HL-60/S4 treated with phorbol 12-myristate 13-acetate at 8.2 ng/mL for 4 days and 3 days (cell line): ENCODE measurements around the gene NFAT5.

Experiments
- in situ Hi-C: fragments of 300-500 bp; cut with MboI; formaldehyde crosslinking; loops from 2 replicates; pipeline ENCODE4 v1.15.0; 2022; ENCODE audit warnings: low sequenced_read_pairs

The NFAT5 gene

DNA sequence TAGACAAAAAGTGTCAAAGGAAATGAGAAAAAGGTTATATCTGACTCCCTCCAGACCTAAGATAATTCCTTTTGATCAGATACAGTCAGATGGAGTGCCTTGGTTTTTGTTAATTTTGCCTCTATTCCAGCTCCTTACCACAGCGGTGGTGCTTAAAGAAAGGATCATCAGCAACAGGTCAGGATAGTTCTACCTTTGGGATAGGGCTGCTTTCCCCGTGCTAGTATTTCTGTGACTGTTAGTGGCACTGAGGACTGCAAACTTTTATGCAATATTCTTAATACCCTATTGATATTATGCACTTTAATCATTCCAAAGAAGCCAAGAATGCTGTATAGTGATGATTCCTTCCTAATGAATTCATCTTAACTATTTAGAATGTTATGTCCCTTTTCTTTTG lies 136.1 kb downstream of the NFAT5 start:
- in situ Hi-C loops, result no loop called here

GRCh38 chr16:69703638-69704037 lies 137.9 kb downstream of the NFAT5 start:
- in situ Hi-C loops, result no loop called here

DNA sequence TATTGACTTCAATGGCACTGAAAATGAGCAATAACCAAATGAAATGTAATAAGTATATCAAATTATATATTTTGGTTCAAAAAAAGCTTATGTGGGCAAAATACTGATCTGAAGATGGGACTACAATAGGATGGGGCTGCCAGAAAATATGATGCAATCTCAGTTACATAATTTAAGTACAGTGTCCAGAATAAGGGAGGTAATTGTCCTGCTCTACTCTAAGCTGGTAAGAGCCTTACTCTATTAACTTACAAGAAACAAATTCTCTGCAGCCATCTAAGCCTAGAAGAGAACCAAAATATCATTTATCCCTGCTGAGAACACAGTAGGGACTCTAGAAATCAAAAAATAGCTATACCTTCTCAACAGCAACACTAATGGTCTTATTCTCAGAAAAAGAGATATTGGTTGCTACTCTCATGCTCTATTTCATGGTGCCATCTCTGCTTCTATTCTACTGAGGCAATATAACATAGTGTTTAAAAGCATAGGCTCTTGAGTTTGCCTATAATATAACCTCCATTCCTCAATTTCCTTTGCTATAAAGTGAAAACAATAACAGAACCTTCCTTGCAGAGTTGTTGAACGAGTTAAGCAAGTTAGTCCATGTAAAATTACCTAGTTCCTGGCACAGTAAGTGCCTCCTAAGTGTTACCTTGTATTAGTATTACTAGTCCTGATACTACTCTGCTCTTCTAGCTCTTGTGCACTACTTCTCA lies 140.6 kb downstream of the NFAT5 start:
- in situ Hi-C loops, result no loop called here

DNA sequence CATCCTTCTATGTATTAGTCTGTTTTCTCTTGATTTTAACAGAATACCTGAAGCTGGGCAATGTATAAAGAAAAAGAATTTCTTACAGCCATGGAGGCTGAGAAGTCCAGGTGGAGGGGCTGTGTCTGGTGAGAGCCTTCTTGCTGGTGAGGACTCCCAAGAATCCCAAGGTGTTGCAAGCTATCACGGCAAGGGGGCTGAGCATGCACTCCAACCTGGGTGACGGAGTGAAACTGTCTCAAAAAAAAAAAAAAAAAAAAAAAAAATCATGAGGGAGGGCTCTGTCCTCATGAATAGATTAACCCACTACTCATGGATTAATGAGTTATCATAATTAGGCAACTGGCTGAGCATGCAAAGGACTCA lies 141.2 kb downstream of the NFAT5 start:
- in situ Hi-C loops, result no loop called here

DNA sequence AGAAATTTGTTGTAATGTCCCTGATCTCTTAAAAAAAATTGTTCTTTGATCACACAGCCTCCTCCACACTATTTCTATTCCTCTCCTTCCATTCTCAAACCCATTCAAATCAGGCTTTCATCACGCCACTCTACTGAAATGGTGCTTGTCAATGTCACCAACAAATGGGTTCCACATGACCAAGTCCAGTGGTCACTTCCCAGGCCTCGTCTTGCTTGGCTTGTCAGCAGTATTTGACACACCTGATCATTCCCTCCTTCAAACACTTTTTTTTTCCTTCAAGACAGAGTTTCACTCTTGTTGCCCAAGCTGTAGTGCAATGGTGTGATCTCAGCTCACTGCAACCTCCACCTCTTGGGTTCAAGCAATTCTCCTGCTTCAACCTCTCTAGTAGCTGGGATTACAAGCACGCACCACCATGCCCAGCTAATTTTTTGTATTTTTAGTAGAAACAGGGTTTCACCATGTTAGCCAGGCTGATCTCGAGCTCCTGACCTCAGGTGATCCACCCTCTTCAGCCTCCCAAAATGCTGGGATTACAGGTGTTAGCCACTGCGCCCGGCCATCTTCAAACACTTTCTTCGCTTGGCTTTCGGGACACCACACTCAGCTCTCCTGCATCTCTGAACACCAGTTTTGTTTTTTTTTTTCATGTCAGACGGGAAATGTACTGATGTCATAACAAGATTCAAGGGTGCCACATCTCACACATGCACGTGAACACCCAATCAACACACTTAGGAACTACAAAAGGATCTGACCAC lies 142.3 kb downstream of the NFAT5 start:
- in situ Hi-C loops, result no loop called here

DNA sequence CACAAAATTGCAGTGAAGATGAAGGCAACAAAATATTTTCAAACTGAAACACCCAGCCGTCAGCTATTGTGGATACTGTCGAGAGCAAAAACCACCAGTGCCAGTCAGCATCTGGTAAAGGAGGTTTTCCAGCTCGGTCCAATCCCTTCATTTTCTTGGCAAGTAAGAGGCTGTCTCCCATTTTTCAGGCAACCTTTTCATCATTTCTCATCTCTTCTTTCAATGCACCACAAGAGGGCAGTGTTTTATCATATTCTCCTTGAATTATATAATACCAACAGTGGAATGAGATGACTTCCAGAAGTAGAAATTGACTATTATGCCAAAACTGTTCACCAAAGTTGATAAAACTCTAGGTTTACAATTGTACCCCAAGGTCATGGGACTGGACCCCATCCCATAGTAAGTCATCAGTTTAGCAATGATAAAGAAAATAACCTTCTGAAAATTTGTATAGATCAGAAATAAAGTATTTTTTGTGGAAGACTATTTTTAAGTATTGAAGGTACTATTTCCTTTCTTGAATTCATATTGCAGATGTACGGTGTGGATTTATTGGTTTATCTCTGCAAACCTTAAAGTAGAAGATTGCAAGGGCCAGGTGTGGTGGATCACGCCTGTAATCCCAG lies 143.8 kb downstream of the NFAT5 start:
- in situ Hi-C loops, result no loop called here

DNA sequence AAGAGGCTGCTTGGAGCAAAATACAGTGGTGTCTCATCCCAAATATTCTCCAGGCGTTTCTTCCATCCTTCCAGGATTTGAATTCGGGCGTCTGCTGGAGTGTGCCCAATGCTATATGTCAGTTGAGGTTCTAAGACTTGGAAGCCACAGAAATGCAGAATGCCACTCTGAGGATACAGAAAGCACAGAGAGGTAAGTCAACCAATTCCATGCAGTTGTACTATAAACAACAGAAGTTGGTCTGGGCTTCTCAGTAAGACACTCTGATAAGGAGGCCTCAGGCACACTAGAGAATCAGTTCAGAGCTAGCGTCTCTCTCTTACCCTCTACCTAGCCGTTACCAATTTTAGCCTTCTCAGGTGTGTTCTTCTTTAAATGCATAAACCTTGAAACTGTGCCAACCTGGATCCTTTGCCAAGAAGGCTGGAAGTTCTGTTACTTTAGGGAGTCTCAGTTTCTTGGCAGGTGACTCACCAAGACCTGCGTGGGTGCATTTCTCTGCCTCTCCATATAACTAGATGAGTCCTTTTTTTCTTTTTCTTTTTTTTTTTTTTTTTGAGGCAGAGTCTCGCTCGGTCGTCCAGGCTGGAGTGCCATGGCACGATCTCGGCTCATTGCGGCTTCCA lies 145.5 kb downstream of the NFAT5 start:
- in situ Hi-C loops, result no loop called here

DNA sequence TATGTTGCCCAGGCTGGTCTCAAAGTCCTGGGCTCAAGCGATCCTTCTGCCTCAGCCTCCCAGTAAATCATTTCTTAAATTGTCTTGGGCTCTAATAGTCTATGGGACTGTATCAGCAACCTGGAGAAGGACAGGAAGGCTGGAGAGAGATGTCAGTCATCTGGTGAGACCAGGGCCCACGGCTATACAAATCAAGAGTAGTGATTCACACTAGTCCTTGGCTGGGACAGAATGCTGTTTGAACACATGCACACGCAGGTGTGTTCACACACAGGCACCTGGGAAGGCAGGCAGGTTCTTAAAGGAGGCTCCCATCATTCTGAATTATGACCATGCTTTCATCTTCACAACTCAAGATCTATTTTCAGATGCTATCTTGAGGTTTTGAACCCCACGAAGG lies 146.5 kb downstream of the NFAT5 start:
- in situ Hi-C loops, result no loop called here

GRCh38 chr16:69712914-69713581 lies 147.3 kb downstream of the NFAT5 start:
- in situ Hi-C loops, result no loop called here

DNA sequence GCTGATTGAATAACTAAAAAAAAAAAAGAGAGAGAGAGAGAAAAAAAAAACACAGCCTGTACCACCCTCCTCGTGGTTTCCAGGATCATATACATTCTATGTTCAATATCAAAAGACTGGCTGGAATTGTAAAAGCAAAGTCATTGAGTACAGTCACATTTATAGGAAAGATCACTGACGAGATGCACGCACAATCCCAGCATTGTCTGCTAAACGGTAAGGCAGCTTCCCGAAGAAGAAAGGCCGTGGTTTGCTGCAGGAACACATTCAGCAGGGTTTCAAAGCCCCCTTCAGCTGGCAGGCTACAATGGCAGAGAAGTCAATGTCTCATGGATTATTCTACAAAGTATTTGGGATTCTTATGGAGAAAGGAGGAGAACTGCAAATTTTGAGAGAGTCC lies 151.3 kb downstream of the NFAT5 start:
- in situ Hi-C loops, result no loop called here

DNA sequence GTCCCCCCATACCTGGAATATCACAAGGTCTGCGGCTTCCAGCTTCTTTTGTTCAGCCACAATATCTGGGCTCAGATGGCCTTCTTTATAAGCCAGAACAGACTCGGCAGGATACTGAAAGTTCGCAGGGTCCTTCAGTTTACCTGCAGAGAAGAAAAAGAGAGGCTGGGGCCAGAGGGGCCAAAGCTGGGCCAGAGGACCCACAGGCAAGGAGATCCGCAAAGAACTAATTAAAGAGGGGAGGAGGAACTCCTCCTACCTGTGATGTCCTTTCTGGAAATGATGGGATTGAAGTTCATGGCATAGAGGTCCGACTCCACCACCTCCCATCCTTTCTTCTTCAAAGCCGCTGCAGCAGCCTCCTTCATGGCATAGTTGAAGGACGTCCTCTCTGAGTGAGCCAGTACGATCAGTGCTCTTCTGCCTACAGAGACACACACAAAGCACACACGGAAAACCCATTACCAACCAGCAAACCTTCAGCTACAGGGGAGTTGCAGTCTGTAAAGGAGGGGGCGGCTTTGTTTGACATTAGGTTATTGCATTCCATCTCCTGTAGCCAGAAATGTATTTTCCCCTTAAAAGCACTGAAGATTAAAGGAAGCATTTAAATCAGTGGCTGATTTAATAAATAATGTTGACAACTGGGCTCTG lies 152.5 kb downstream of the NFAT5 start:
- in situ Hi-C loops, result no loop called here

DNA sequence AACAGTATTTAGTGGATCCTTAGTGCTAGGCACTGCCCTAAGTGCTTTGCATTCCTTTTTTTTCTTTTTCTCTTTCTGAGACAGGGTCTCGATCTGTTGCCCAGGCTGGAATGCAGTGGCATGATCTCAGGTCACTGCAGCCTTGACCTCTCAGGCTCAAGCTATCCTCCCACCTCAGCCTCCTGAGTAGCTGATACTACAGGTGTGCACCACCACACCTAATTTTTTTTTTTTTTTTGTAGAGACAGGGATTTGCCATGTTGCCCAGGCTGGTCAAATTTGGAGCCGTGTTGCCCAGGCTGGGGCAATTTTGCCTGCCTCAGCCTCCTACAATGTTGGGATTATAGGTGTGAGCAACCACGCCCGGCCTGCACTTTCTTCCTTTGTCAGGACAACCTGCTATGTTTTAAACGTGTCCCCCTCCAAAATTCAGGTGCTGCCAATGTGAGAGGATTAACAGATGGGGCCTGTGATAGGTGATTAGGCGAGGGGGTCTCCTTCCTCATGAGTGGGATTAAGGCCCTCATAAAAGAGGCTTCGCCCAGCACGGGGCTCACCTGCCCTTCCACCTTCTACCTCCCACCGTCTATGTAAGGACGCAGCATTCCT lies 155.2 kb downstream of the NFAT5 start:
- in situ Hi-C loops, result no loop called here

DNA sequence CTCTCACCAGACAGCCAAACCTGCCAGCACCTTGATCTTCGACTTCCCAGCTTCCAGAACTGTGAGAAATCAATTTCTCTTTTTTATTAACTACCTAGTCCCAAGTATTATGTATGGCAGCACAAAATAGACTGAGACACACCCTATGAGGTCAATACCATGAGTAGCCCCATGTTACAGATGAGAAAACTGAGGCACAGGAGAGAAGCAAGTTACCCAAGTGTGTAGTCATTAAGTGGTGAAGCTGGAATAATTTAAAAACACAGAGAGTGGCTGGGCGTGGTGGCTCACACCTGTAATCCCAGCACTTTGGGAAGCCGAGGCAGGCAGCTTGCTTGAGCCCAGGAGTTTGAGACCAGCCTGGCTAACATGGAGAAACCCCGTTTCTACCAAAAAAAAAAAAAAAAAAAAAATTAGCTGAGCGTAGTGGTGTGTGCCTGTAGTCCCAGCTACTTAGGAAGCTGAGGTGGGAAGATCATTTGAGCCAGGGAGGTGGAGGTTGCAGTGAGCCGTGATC lies 155.7 kb downstream of the NFAT5 start:
- in situ Hi-C loops, result no loop called here

DNA sequence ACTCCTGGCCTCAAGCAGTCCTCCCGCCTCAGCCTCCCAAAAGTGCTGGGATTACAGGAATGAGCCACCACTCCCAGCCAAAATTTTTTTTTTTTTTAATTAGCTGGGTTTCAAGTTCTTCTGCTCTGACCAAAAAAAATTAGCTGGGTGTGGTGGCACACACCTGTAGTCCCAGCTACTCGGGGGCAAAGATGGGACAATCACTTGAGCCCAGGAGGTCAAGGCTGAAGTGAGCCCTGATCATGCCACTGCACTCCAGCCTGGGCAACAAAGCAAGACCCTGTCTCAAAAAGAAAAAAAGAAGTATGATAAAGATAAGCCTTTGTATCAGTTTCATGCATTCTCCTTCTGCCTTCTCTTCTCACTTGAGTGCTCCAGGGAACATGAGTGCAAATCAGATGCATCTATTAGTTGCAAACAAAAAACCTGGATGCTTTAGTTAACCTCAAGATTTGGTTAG lies 158.7 kb downstream of the NFAT5 start:
- in situ Hi-C loops, result no loop called here

DNA sequence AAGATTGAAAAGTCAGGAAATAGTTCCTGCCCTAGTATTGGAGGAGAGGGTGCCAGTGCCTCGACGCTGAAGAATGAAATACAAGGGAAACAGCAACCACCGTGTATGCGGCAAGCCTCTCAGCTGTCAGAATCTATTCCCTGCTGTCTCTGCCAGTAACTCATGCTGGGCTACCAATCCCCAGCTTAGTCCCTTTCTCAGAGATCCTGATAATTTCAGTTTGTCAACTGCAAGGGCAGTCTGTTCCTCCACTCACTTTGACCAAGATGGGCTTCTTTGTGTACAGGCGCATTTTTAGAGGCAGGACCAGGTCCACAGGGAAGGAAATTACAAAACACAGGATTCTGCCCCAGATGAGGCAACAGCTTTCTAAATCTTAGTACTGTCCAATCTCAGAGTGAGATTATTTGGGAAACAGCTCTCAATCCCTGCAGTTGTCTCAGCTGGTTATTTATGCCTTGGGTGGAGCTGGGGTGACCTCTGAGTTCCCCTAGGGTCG lies 159.3 kb downstream of the NFAT5 start:
- in situ Hi-C loops, result no loop called here

DNA sequence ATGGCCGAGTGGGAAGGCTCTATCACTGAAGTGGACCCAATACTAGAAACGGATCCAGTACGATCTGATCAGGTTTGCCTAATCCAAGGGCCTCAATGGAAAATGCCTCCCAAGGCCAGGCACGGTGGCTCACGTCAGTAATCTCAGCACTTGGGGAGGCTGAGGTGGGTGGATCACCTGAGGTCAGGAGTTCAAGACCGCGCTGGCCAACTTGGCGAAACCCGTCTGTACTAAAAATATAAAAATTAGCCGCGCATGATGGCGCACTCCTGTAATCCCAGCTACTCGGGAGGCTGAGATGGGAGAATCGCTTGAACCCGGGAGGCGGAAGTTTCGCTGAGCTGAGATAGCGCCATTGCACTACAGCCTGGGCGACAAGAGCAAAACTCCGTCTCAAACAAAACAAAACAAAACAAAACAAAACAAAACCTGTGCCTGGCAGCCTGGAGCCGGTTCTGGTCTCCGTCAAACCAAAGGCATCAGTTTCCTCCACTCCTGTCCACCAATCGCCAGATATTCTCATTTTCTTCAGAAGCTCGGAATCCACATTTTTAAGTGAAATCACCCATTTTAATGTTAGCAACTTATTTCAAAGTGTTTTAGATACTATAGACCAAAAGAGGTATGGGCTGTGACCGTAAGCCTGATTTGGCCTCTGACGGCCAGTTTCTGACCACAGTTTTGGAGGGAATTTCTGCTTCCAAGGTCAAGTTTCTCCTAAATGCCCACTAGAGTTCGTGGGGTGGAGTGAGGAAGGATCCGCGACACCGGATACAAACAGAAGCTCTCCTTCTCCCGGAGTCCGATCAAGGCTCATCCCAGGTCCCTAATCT lies 159.9 kb downstream of the NFAT5 start:
- in situ Hi-C loops, result no loop called here

GRCh38 chr16:69726313-69727060 lies 160.7 kb downstream of the NFAT5 start, which contains the start of gene NQO1:
Gene NQO1 (minus strand): TSS chr16:69726560. CDS start chr16:69726439, 121 bp downstream.
- in situ Hi-C loops, result no loop called here

DNA sequence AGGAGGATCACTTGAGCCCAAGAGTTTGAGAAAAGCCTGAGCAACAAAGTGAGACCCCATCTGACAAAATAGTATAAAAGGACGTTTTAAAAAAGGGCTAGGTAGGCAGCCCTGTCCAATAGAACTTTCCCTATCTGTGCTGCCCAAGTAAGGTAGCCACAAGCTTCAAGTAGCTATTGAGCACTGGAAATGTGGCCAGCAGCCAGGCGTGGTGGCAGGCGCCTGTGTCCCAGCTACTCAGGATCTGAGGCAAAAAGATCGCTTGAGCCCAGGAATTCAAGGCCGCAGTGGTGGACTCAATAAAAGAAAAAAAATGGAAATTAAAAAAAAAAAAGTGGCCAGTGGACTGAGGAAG lies 162.1 kb downstream of the NFAT5 start:
- in situ Hi-C loops, result no loop called here
